Mesenchymal stem cell (in vitro differentiated cells and primary cell): ENCODE results near the gene LIMS2.

Experiments
- DNase-seq: peaks from one replicate; pipeline ENCODE4 v3.0.0-alpha.2; 2013
- H2AFZ ChIP-seq: one replicate; pipeline ENCODE4 v1.6.1; 2013; ENCODE audit warnings: low read depth, mild to moderate bottlenecking, control low read depth, inconsistent platforms, low read length, moderate library complexity
- H2AK5ac ChIP-seq: 2 replicates; pipeline ENCODE4 v1.6.1; 2013; ENCODE audit warnings: low read length, moderate library complexity, mild to moderate bottlenecking, inconsistent platforms; ENCODE audit not compliant: severe bottlenecking
- H2BK120ac ChIP-seq: one replicate; pipeline ENCODE4 v1.6.1; 2013; ENCODE audit warnings: low read depth, mild to moderate bottlenecking, inconsistent platforms, low read length, moderate library complexity
- H2BK12ac ChIP-seq, 2 experiments: one replicate each; pipeline ENCODE4 v1.6.1; 2013; ENCODE audit warnings: inconsistent platforms in 2 of 2, low read length in 2 of 2, mild to moderate bottlenecking in 2 of 2, moderate library complexity in 2 of 2, control low read depth in 1 of 2
- H2BK15ac ChIP-seq: one replicate; pipeline ENCODE4 v1.6.1; 2013; ENCODE audit warnings: mild to moderate bottlenecking, low read depth, inconsistent platforms; ENCODE audit not compliant: poor library complexity, severe bottlenecking
- H2BK5ac ChIP-seq: 2 replicates; pipeline ENCODE4 v1.6.1; 2013; ENCODE audit warnings: low read depth, mild to moderate bottlenecking, low read length, control low read depth, inconsistent platforms; ENCODE audit not compliant: poor library complexity, severe bottlenecking
- H3K14ac ChIP-seq, 2 experiments: one replicate each; pipeline ENCODE4 v1.6.1; 2013; ENCODE audit warnings: inconsistent platforms in 2 of 2, low read length in 2 of 2, control low read depth in 1 of 2, mild to moderate bottlenecking in 1 of 2, moderate library complexity in 1 of 2
- H3K18ac ChIP-seq, 2 experiments: one replicate each; pipeline ENCODE4 v1.6.1; 2013; ENCODE audit warnings: inconsistent platforms in 2 of 2, low read length in 2 of 2, control low read depth in 1 of 2, low read depth in 1 of 2, mild to moderate bottlenecking in 1 of 2
- H3K23ac ChIP-seq, 2 experiments: one replicate each; pipeline ENCODE4 v1.6.1; 2013; ENCODE audit warnings: inconsistent platforms in 2 of 2, low read length in 2 of 2, mild to moderate bottlenecking in 2 of 2, moderate library complexity in 2 of 2, control low read depth in 1 of 2
- H3K27ac ChIP-seq: 2 replicates; pipeline ENCODE4 v1.5.1; 2013; ENCODE audit warnings: mild to moderate bottlenecking, moderate library complexity, low read length, control low read depth, inconsistent platforms; ENCODE audit not compliant: poor library complexity, severe bottlenecking
- H3K27me3 ChIP-seq, 2 experiments: 2 replicates each; pipeline versions ENCODE4 v1.6.1 to v1.7.0; 2013; ENCODE audit warnings: low read length in 2 of 2, mild to moderate bottlenecking in 2 of 2, moderate library complexity in 2 of 2, control low read depth in 1 of 2, inconsistent platforms in 1 of 2; ENCODE audit not compliant: control insufficient read depth in 1 of 2, insufficient read depth in 1 of 2
- H3K36me3 ChIP-seq, 2 experiments: 2 replicates each; pipeline versions ENCODE4 v1.6.1 to v1.7.0; 2013; ENCODE audit warnings: low read length in 2 of 2, control low read depth in 1 of 2, inconsistent platforms in 1 of 2, low read depth in 1 of 2, mild to moderate bottlenecking in 1 of 2; ENCODE audit not compliant: insufficient read depth in 2 of 2, control insufficient read depth in 1 of 2
- H3K4ac ChIP-seq, 2 experiments: one replicate each; pipeline ENCODE4 v1.6.1; 2013; ENCODE audit warnings: inconsistent platforms in 2 of 2, low read length in 2 of 2, mild to moderate bottlenecking in 2 of 2, moderate library complexity in 2 of 2, control low read depth in 1 of 2, low read depth in 1 of 2
- H3K4me1 ChIP-seq: 2 replicates; pipeline ENCODE4 v1.6.1; 2013; ENCODE audit warnings: low read depth, low read length, control low read depth; ENCODE audit not compliant: control insufficient read depth, insufficient read depth
- H3K4me2 ChIP-seq: 2 replicates; pipeline ENCODE4 v1.6.1; 2013; ENCODE audit warnings: low read length, mild to moderate bottlenecking, inconsistent platforms; ENCODE audit not compliant: poor library complexity, severe bottlenecking
- H3K4me3 ChIP-seq, 2 experiments: 2 replicates each; pipeline versions ENCODE4 v1.5.1 to v1.7.0; 2013; ENCODE audit warnings: low read length in 2 of 2, mild to moderate bottlenecking in 2 of 2, control low read depth in 1 of 2, low read depth in 1 of 2; ENCODE audit not compliant: insufficient read depth in 1 of 2
- H3K79me1 ChIP-seq: replicated peaks from 2 replicates; pipeline ENCODE4 v1.6.1; 2013; ENCODE audit warnings: mild to moderate bottlenecking, control low read depth, low read length, inconsistent platforms; ENCODE audit not compliant: poor library complexity, severe bottlenecking
- H3K9ac ChIP-seq: 2 replicates; pipeline ENCODE4 v1.7.0; 2013; ENCODE audit warnings: mild to moderate bottlenecking, low read length, moderate library complexity
- H3K9me3 ChIP-seq: 2 replicates; pipeline ENCODE4 v1.7.0; 2013; ENCODE audit warnings: mild to moderate bottlenecking, low read length; ENCODE audit not compliant: control insufficient read depth
- H4K8ac ChIP-seq: one replicate; pipeline ENCODE4 v1.6.1; 2013; ENCODE audit warnings: inconsistent platforms, mild to moderate bottlenecking, low read length, moderate library complexity
- H4K91ac ChIP-seq: one replicate; pipeline ENCODE4 v1.6.1; 2013; ENCODE audit warnings: mild to moderate bottlenecking, low read length, inconsistent platforms
- WGBS: methylation state at CpG from one replicate; pipeline ENCODE4 v1.1.7; 2013; ENCODE audit warnings: mixed read lengths; 5-methylcytosine and 5-hydroxymethylcytosine counted together

The LIMS2 gene

DNA sequence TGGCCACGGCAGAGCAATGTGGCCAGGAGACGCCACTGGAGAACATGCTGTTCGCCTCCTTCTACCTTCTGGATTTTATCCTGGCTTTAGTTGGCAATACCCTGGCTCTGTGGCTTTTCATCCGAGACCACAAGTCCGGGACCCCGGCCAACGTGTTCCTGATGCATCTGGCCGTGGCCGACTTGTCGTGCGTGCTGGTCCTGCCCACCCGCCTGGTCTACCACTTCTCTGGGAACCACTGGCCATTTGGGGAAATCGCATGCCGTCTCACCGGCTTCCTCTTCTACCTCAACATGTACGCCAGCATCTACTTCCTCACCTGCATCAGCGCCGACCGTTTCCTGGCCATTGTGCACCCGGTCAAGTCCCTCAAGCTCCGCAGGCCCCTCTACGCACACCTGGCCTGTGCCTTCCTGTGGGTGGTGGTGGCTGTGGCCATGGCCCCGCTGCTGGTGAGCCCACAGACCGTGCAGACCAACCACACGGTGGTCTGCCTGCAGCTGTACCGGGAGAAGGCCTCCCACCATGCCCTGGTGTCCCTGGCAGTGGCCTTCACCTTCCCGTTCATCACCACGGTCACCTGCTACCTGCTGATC lies 24.4 kb downstream of the LIMS2 start:
- Histone ChIP-seq H3K18ac (no peak overlapping the region), H2BK120ac (no peak overlapping the region), H3K9me3 (no peaks in the 10 kb centered on the region), H3K9ac (no peak overlapping the region), H2BK5ac (no peak overlapping the region), H3K14ac (peak overlapping the region in 1 of 2 experiments; percentile 9), H3K27me3 (peaks cover 0 to 6% of the 10 kb centered on the region in 2 experiments), H2AFZ (no peak overlapping the region), H2BK15ac (peak overlapping the region; percentile 63), H3K4me2 (no peak overlapping the region), H2BK12ac (peak overlapping the region in 1 of 2 experiments; percentile 33), H3K4me3 (no peak overlapping the region), H3K27ac (no peak overlapping the region), H3K79me1 (no peaks in the 10 kb centered on the region), H3K23ac (no peak overlapping the region), H2AK5ac (no peak overlapping the region), H3K4ac (no peak overlapping the region), H3K4me1 (peaks cover 38% of the 10 kb centered on the region), H4K91ac (peak overlapping the region; percentile 60), H4K8ac (no peak overlapping the region), H3K36me3 (peaks cover 0 to 37% of the 10 kb centered on the region in 2 experiments)
- WGBS, result 96% methylated on average over 28 of the region's 28 CpGs
- no peak for DNase-seq

GRCh38 chr2:127650041-127650784 lies 25.1 kb downstream of the LIMS2 start:
- no peak overlapping the region for H3K9ac ChIP-seq
- H3K14ac ChIP-seq, result no peak overlapping the region
- H2BK15ac ChIP-seq, result no peak overlapping the region
- no peaks in the 10 kb centered on the region for H3K79me1 ChIP-seq
- no peak overlapping the region for H2BK120ac ChIP-seq
- peak overlapping the region; percentile 22 for H4K91ac ChIP-seq
- peaks cover 35% of the 10 kb centered on the region for H3K4me1 ChIP-seq
- no peak overlapping the region for H2AK5ac ChIP-seq
- no peak overlapping the region for H2AFZ ChIP-seq
- H2BK12ac ChIP-seq, result no peak overlapping the region
- no peaks in the 10 kb centered on the region for H3K9me3 ChIP-seq
- no peak overlapping the region for H2BK5ac ChIP-seq
- no peak overlapping the region for H3K18ac ChIP-seq
- no peak overlapping the region for H3K4me3 ChIP-seq
- no peak overlapping the region for H3K27ac ChIP-seq
- peak overlapping the region in 1 of 2 experiments; percentile 12 for H3K4ac ChIP-seq
- DNase-seq, result no peak
- H3K27me3 ChIP-seq, result peaks cover 0 to 6% of the 10 kb centered on the region in 2 experiments
- no peak overlapping the region for H3K4me2 ChIP-seq
- H4K8ac ChIP-seq, result no peak overlapping the region
- peaks cover 0 to 34% of the 10 kb centered on the region in 2 experiments for H3K36me3 ChIP-seq
- 79% methylated on average over 17 of the region's 17 CpGs for WGBS
- no peak overlapping the region for H3K23ac ChIP-seq

- Histone ChIP-seq H3K4me1 (peaks cover 35% of the 10 kb centered on the region), H2AK5ac (no peak overlapping the region), H2BK15ac (no peak overlapping the region), H2AFZ (no peak overlapping the region), H4K91ac (no peak overlapping the region), H3K23ac (no peak overlapping the region), H3K4ac (no peak overlapping the region), H3K79me1 (no peaks in the 10 kb centered on the region), H3K9me3 (no peaks in the 10 kb centered on the region), H3K27ac (no peak overlapping the region), H3K36me3 (peaks cover 0 to 31% of the 10 kb centered on the region in 2 experiments), H3K9ac (peak overlapping the region; percentile 55), H2BK5ac (no peak overlapping the region), H4K8ac (no peak overlapping the region), H3K27me3 (peaks cover 0 to 2% of the 10 kb centered on the region in 2 experiments), H2BK120ac (no peak overlapping the region), H3K14ac (peak overlapping the region in 1 of 2 experiments; percentile 18), H2BK12ac (no peak overlapping the region), H3K18ac (peak overlapping the region; percentile 3 to 54), H3K4me2 (no peak overlapping the region), H3K4me3 (no peak overlapping the region)
- WGBS, result 8% methylated on average over 7 of the region's 7 CpGs
- peak; percentile 83 for DNase-seq
These were observed 25.7 kb downstream of the LIMS2 start for GRCh38 chr2:127649684-127650040.

DNA sequence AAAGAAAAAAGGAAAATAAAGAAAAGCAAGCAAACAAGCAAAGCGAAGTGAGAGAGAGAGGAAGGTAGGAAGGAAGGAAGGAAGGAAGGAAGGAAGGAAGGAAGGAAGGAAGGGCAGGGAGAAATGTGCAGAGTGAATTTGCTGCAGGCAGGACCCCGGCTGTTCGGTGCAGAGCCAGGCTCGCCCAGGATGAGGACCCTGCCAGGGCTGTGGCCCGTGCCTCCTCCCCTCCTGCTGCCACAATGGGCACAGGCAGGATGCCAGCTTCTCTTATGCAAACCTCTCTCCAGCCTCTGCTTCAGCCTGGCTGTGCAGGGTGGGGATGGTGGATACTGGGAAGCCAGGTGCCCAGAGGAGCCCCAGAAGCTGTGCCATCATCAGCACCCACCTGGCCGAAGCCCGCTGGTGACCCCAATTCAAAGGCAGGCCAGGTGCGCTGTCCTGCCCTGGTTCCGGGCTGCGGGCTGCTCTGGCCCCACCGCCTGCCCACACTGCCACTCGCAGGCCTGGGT lies 26.2 kb downstream of the LIMS2 start:
- Histone ChIP-seq H2BK12ac (peak overlapping the region in 1 of 2 experiments; percentile 7), H3K4ac (peak overlapping the region; percentile 4 to 48), H3K18ac (peak overlapping the region; percentile 3 to 54), H3K9ac (peak overlapping the region; percentile 55), H3K23ac (no peak overlapping the region), H4K91ac (peak overlapping the region; percentile 27), H2BK120ac (no peak overlapping the region), H3K27me3 (no peaks in the 10 kb centered on the region), H2BK15ac (no peak overlapping the region), H3K4me1 (peaks cover 36% of the 10 kb centered on the region), H2AFZ (no peak overlapping the region), H2BK5ac (no peak overlapping the region), H3K27ac (no peak overlapping the region), H2AK5ac (no peak overlapping the region), H3K14ac (peak overlapping the region in 1 of 2 experiments; percentile 35), H3K4me2 (no peak overlapping the region), H3K36me3 (peaks cover 0 to 26% of the 10 kb centered on the region in 2 experiments), H4K8ac (peak overlapping the region; percentile 62), H3K9me3 (no peaks in the 10 kb centered on the region), H3K4me3 (no peak overlapping the region), H3K79me1 (no peaks in the 10 kb centered on the region)
- WGBS, result 98% methylated on average over 6 of the region's 12 CpGs
- no peak for DNase-seq
